Mesenchymal stem cell (in vitro differentiated cells and primary cell): ENCODE results near the gene ARHGAP42.

Experiments used
- DNase-seq: peaks from one replicate; pipeline ENCODE4 v3.0.0-alpha.2; 2013
- H2AFZ ChIP-seq: one replicate; pipeline ENCODE4 v1.6.1; 2013; ENCODE audit warnings: low read depth, mild to moderate bottlenecking, control low read depth, inconsistent platforms, low read length, moderate library complexity
- H2AK5ac ChIP-seq: 2 replicates; pipeline ENCODE4 v1.6.1; 2013; ENCODE audit warnings: low read length, moderate library complexity, mild to moderate bottlenecking, inconsistent platforms; ENCODE audit not compliant: severe bottlenecking
- H2BK120ac ChIP-seq: one replicate; pipeline ENCODE4 v1.6.1; 2013; ENCODE audit warnings: low read depth, mild to moderate bottlenecking, inconsistent platforms, low read length, moderate library complexity
- H2BK12ac ChIP-seq, 2 experiments: one replicate each; pipeline ENCODE4 v1.6.1; 2013; ENCODE audit warnings: inconsistent platforms in 2 of 2, low read length in 2 of 2, mild to moderate bottlenecking in 2 of 2, moderate library complexity in 2 of 2, control low read depth in 1 of 2
- H2BK15ac ChIP-seq: one replicate; pipeline ENCODE4 v1.6.1; 2013; ENCODE audit warnings: mild to moderate bottlenecking, low read depth, inconsistent platforms; ENCODE audit not compliant: poor library complexity, severe bottlenecking
- H2BK5ac ChIP-seq: 2 replicates; pipeline ENCODE4 v1.6.1; 2013; ENCODE audit warnings: low read depth, mild to moderate bottlenecking, low read length, control low read depth, inconsistent platforms; ENCODE audit not compliant: poor library complexity, severe bottlenecking
- H3K14ac ChIP-seq, 2 experiments: one replicate each; pipeline ENCODE4 v1.6.1; 2013; ENCODE audit warnings: inconsistent platforms in 2 of 2, low read length in 2 of 2, control low read depth in 1 of 2, mild to moderate bottlenecking in 1 of 2, moderate library complexity in 1 of 2
- H3K18ac ChIP-seq, 2 experiments: one replicate each; pipeline ENCODE4 v1.6.1; 2013; ENCODE audit warnings: inconsistent platforms in 2 of 2, low read length in 2 of 2, control low read depth in 1 of 2, low read depth in 1 of 2, mild to moderate bottlenecking in 1 of 2
- H3K23ac ChIP-seq, 2 experiments: one replicate each; pipeline ENCODE4 v1.6.1; 2013; ENCODE audit warnings: inconsistent platforms in 2 of 2, low read length in 2 of 2, mild to moderate bottlenecking in 2 of 2, moderate library complexity in 2 of 2, control low read depth in 1 of 2
- H3K27ac ChIP-seq: 2 replicates; pipeline ENCODE4 v1.5.1; 2013; ENCODE audit warnings: mild to moderate bottlenecking, moderate library complexity, low read length, control low read depth, inconsistent platforms; ENCODE audit not compliant: poor library complexity, severe bottlenecking
- H3K27me3 ChIP-seq, 2 experiments: 2 replicates each; pipeline versions ENCODE4 v1.6.1 to v1.7.0; 2013; ENCODE audit warnings: low read length in 2 of 2, mild to moderate bottlenecking in 2 of 2, moderate library complexity in 2 of 2, control low read depth in 1 of 2, inconsistent platforms in 1 of 2; ENCODE audit not compliant: control insufficient read depth in 1 of 2, insufficient read depth in 1 of 2
- H3K36me3 ChIP-seq, 2 experiments: 2 replicates each; pipeline versions ENCODE4 v1.6.1 to v1.7.0; 2013; ENCODE audit warnings: low read length in 2 of 2, control low read depth in 1 of 2, inconsistent platforms in 1 of 2, low read depth in 1 of 2, mild to moderate bottlenecking in 1 of 2; ENCODE audit not compliant: insufficient read depth in 2 of 2, control insufficient read depth in 1 of 2
- H3K4ac ChIP-seq, 2 experiments: one replicate each; pipeline ENCODE4 v1.6.1; 2013; ENCODE audit warnings: inconsistent platforms in 2 of 2, low read length in 2 of 2, mild to moderate bottlenecking in 2 of 2, moderate library complexity in 2 of 2, control low read depth in 1 of 2, low read depth in 1 of 2
- H3K4me1 ChIP-seq: 2 replicates; pipeline ENCODE4 v1.6.1; 2013; ENCODE audit warnings: low read depth, low read length, control low read depth; ENCODE audit not compliant: control insufficient read depth, insufficient read depth
- H3K4me2 ChIP-seq: 2 replicates; pipeline ENCODE4 v1.6.1; 2013; ENCODE audit warnings: low read length, mild to moderate bottlenecking, inconsistent platforms; ENCODE audit not compliant: poor library complexity, severe bottlenecking
- H3K4me3 ChIP-seq, 2 experiments: 2 replicates each; pipeline versions ENCODE4 v1.5.1 to v1.7.0; 2013; ENCODE audit warnings: low read length in 2 of 2, mild to moderate bottlenecking in 2 of 2, control low read depth in 1 of 2, low read depth in 1 of 2; ENCODE audit not compliant: insufficient read depth in 1 of 2
- H3K79me1 ChIP-seq: replicated peaks from 2 replicates; pipeline ENCODE4 v1.6.1; 2013; ENCODE audit warnings: mild to moderate bottlenecking, control low read depth, low read length, inconsistent platforms; ENCODE audit not compliant: poor library complexity, severe bottlenecking
- H3K9ac ChIP-seq: 2 replicates; pipeline ENCODE4 v1.7.0; 2013; ENCODE audit warnings: mild to moderate bottlenecking, low read length, moderate library complexity
- H3K9me3 ChIP-seq: 2 replicates; pipeline ENCODE4 v1.7.0; 2013; ENCODE audit warnings: mild to moderate bottlenecking, low read length; ENCODE audit not compliant: control insufficient read depth
- H4K8ac ChIP-seq: one replicate; pipeline ENCODE4 v1.6.1; 2013; ENCODE audit warnings: inconsistent platforms, mild to moderate bottlenecking, low read length, moderate library complexity
- H4K91ac ChIP-seq: one replicate; pipeline ENCODE4 v1.6.1; 2013; ENCODE audit warnings: mild to moderate bottlenecking, low read length, inconsistent platforms
- WGBS: methylation state at CpG from one replicate; pipeline ENCODE4 v1.1.7; 2013; ENCODE audit warnings: mixed read lengths; 5-methylcytosine and 5-hydroxymethylcytosine counted together

ARHGAP42 gene

DNA sequence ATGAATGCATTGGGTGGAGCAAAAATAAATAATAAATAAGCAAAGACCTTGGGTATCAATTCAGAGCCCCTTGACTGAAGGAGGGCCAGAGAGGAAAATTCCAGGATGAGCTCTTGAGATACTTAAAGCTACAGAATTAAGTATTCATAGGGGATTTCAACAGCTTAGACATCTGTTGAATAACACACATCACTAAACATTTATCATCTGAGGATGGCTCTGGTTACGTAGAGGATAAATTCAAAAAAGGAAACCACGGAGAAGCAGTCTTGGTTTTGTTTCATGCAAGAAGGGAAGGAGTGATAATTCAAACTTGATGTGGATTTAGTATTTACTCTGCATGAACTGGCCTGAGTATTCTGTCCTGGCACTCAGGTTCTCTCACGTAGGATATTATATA is 29.8 kb downstream of the ARHGAP42 start:
- H2BK12ac ChIP-seq: no peak overlapping the region
- no peak overlapping the region for H3K4me3 ChIP-seq
- H3K4ac ChIP-seq: no peak overlapping the region
- H3K18ac ChIP-seq: no peak overlapping the region
- no peak overlapping the region for H3K23ac ChIP-seq
- no peak overlapping the region for H4K91ac ChIP-seq
- peak; percentile 44 for DNase-seq
- no peak overlapping the region for H2AK5ac ChIP-seq
- no peak overlapping the region for H2BK120ac ChIP-seq
- no peak overlapping the region for H2AFZ ChIP-seq
- 66% methylated on average over 3 of the region's 3 CpGs for WGBS
- no peak overlapping the region for H4K8ac ChIP-seq
- peaks cover 16% of the 10 kb centered on the region for H3K79me1 ChIP-seq
- no peaks in the 10 kb centered on the region for H3K36me3 ChIP-seq
- no peak overlapping the region for H2BK15ac ChIP-seq
- H3K4me2 ChIP-seq: no peak overlapping the region
- no peaks in the 10 kb centered on the region for H3K27me3 ChIP-seq
- no peaks in the 10 kb centered on the region for H3K9me3 ChIP-seq
- no peak overlapping the region for H2BK5ac ChIP-seq
- peaks cover 6% of the 10 kb centered on the region for H3K4me1 ChIP-seq
- no peak overlapping the region for H3K9ac ChIP-seq
- H3K27ac ChIP-seq: no peak overlapping the region
- H3K14ac ChIP-seq: no peak overlapping the region

DNA sequence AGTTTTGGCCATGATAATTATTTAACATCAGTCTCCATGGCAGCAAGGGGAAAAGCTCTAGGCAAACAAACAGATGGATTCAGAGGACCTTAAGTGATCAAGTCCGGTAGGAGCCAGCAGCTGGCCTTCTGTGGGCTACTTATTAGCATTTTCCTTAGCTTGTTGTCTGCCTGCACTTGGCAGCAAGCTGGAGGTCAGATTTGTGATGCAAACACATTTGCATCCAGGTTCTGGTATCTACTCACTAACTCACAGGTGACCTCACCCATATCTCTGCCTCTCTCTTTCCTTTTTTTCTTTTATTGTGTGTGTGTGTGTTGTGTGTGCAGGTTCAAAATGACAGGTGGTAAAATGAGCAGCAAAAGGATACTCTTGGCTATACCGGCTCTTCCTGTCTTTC is 32.3 kb downstream of the ARHGAP42 start:
- H2BK15ac ChIP-seq: no peak overlapping the region
- no peak overlapping the region for H3K4me2 ChIP-seq

DNA sequence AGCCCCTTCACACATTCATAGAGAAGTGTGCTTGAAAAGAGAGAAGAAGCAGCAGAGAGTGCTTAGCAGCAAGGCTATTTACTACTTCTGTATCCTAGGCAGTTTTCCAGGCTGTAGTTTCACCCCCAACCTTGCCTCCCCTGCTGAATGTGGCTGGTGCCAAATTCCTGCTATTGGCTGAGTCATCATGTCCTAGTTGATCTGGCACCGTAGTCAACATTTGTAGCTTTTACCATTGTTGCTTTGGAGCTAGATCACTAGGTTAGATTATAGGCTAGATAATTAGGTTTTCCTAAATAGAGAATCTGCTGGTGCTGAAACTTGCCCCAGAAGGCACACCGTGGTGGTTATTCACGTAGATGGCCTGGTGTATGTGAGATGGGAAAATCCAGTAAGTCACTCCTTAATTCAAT is 32.7 kb downstream of the ARHGAP42 start:
- no peak overlapping the region for H4K91ac ChIP-seq
- DNase-seq: peak; percentile 87
- peak overlapping the region; percentile 51 for H3K27ac ChIP-seq
- H3K4ac ChIP-seq: no peak overlapping the region
- no peaks in the 10 kb centered on the region for H3K27me3 ChIP-seq
- WGBS: 27% methylated on average over 3 of the region's 3 CpGs
- no peaks in the 10 kb centered on the region for H3K36me3 ChIP-seq
- H3K4me2 ChIP-seq: no peak overlapping the region
- no peak overlapping the region for H3K14ac ChIP-seq
- no peak overlapping the region for H2BK5ac ChIP-seq
- H4K8ac ChIP-seq: no peak overlapping the region
- H2AFZ ChIP-seq: no peak overlapping the region
- no peak overlapping the region for H2BK15ac ChIP-seq
- H2BK12ac ChIP-seq: no peak overlapping the region
- H3K79me1 ChIP-seq: peaks cover 10% of the 10 kb centered on the region
- H3K18ac ChIP-seq: no peak overlapping the region
- no peak overlapping the region for H3K23ac ChIP-seq
- H3K4me1 ChIP-seq: peaks cover 3% of the 10 kb centered on the region
- no peaks in the 10 kb centered on the region for H3K9me3 ChIP-seq
- H3K9ac ChIP-seq: peak overlapping the region; percentile 74
- no peak overlapping the region for H2AK5ac ChIP-seq
- H2BK120ac ChIP-seq: no peak overlapping the region
- H3K4me3 ChIP-seq: peak overlapping the region in 1 of 2 experiments; percentile 21

More for the DNA sequence above, 32.3 kb downstream of the ARHGAP42 start:
- Histone ChIP-seq H4K91ac (no peak overlapping the region), H3K9ac (peak overlapping the region; percentile 74), H3K9me3 (no peaks in the 10 kb centered on the region), H3K36me3 (no peaks in the 10 kb centered on the region), H2AK5ac (no peak overlapping the region), H3K18ac (peak overlapping the region in 1 of 2 experiments; percentile 23), H3K27me3 (no peaks in the 10 kb centered on the region), H2BK12ac (no peak overlapping the region), H2BK5ac (no peak overlapping the region), H3K14ac (no peak overlapping the region), H4K8ac (no peak overlapping the region), H3K79me1 (peaks cover 12% of the 10 kb centered on the region), H3K27ac (peak overlapping the region; percentile 51), H2BK120ac (no peak overlapping the region), H2AFZ (no peak overlapping the region), H3K23ac (no peak overlapping the region), H3K4ac (no peak overlapping the region), H3K4me1 (peaks cover 3% of the 10 kb centered on the region), H3K4me3 (peak overlapping the region in 1 of 2 experiments; percentile 21)
- WGBS: 12% methylated on average over 1 of the region's 2 CpGs
- DNase-seq: peak; percentile 90

DNA sequence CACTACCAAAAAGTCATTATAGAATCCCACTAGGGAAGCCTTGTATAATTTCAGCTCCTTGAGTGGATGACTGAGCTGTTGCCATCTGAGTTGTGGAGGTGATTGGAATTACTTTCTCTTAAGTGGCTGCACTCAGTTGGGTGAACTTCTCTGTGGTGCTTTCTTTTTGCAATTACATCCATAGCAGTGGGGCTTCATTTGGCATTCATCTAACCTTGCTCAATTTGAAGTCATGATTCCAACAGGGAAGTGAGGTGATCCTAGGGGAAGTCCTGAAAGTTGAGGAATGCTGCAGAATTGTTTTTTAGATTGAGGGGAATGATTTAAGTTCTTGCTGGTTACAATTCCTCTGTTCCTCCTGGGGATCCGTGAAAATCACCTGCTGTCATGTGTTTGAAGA is 39.6 kb downstream of the ARHGAP42 start:
- DNase-seq: no peak
- H3K4ac ChIP-seq: no peak overlapping the region
- H3K27me3 ChIP-seq: no peaks in the 10 kb centered on the region
- H3K23ac ChIP-seq: no peak overlapping the region
- H2AFZ ChIP-seq: no peak overlapping the region
- no peak overlapping the region for H3K14ac ChIP-seq
- H2BK12ac ChIP-seq: no peak overlapping the region
- no peak overlapping the region for H2BK5ac ChIP-seq
- no peak overlapping the region for H4K91ac ChIP-seq
- H3K79me1 ChIP-seq: peaks cover 20% of the 10 kb centered on the region
- no peak overlapping the region for H3K9ac ChIP-seq
- H3K18ac ChIP-seq: no peak overlapping the region
- H3K4me3 ChIP-seq: no peak overlapping the region
- WGBS: 80% methylated on average over 1 of the region's 1 CpG
- H2BK120ac ChIP-seq: no peak overlapping the region
- no peak overlapping the region for H2AK5ac ChIP-seq
- H4K8ac ChIP-seq: no peak overlapping the region
- no peak overlapping the region for H2BK15ac ChIP-seq
- no peaks in the 10 kb centered on the region for H3K9me3 ChIP-seq
- H3K36me3 ChIP-seq: no peaks in the 10 kb centered on the region
- no peak overlapping the region for H3K4me2 ChIP-seq
- H3K4me1 ChIP-seq: peaks cover 6% of the 10 kb centered on the region
- no peak overlapping the region for H3K27ac ChIP-seq
